Measurements from ENCODE around the gene MAST4. TPM values are rescaled to one million over a fixed set of nuclear protein-coding genes. Genes with fewer than 3 reads are reported as not detected.
A peak's percentile ranks its signal among the peaks of the same experiment; 100 is the strongest.

The MAST4 gene
- total and polyA plus RNA-seq, 4 donors, result 3.7 to 9.5 (median 6.5) TPM

GRCh38 chr5:67045816-67046740, 449.9 kb downstream of the MAST4 start:
- Histone ChIP-seq H3K4me1 (ENCODE audit: control insufficient read depth in 4 of 4, insufficient read depth in 4 of 4, low read length in 3 of 4) (peaks cover 6 to 46% (median 27%) of the 10 kb centered on the region in 4 donors), H3K9ac (ENCODE audit: low read depth in 1 of 2, low read length in 2 of 2) (no peak overlapping the region), H3K9me3 (ENCODE audit: control insufficient read depth in 4 of 4, low read length in 3 of 4) (no peaks in the 10 kb centered on the region), H3K36me3 (ENCODE audit: control insufficient read depth in 4 of 4, insufficient read depth in 3 of 4, low read depth in 1 of 4, low read length in 3 of 4) (peaks cover 0 to 2% (median 0%) of the 10 kb centered on the region in 4 donors), H3K4me3 (ENCODE audit: low read depth in 1 of 3, low read length in 3 of 3) (no peak overlapping the region), H3K27me3 (ENCODE audit: control insufficient read depth in 4 of 4, insufficient read depth in 4 of 4, low read length in 3 of 4) (no peaks in the 10 kb centered on the region), H3K27ac (ENCODE audit: low read depth in 1 of 2, low read length in 2 of 2) (no peak overlapping the region)
- WGBS, result 94% methylated on average over 6 of the region's 6 CpGs
- no peak for DNase-seq (ENCODE audit: low spot score)
- TF ChIP-seq RXRA (IDR thresholded peaks at IDR 0.05) (no peak), FOXA1 (IDR thresholded peaks at IDR 0.05) (no peak), RAD21 (IDR thresholded peaks at IDR 0.05) (no peak), ATF3 (IDR thresholded peaks at IDR 0.05) (no peak), SP1 (IDR thresholded peaks at IDR 0.05) (no peak), ZBTB33 (IDR thresholded peaks at IDR 0.05) (no peak), YY1 (IDR thresholded peaks at IDR 0.05) (no peak), GABPA (IDR thresholded peaks at IDR 0.05 in 1 of 2, conservative IDR thresholded peaks at IDR 0.05 in 1 of 2) (no peak), HNF4A (conservative IDR thresholded peaks at IDR 0.05) (no peak), HNF4G (IDR thresholded peaks at IDR 0.05) (no peak), FOXA2 (IDR thresholded peaks at IDR 0.05) (no peak), MAX (IDR thresholded peaks at IDR 0.05) (no peak), NR2F2 (IDR thresholded peaks at IDR 0.05) (no peak)

GRCh38 chr5:67047160-67047559, 451.0 kb downstream of the MAST4 start:
- no peak for DNase-seq (ENCODE audit: low spot score)
- H3K27ac ChIP-seq (ENCODE audit: low read depth in 1 of 2, low read length in 2 of 2), result no peak overlapping the region
- H3K27me3 ChIP-seq (ENCODE audit: control insufficient read depth in 4 of 4, insufficient read depth in 4 of 4, low read length in 3 of 4), result no peaks in the 10 kb centered on the region
- peaks cover 0 to 2% (median 0%) of the 10 kb centered on the region in 4 donors for H3K36me3 ChIP-seq (ENCODE audit: control insufficient read depth in 4 of 4, insufficient read depth in 3 of 4, low read depth in 1 of 4, low read length in 3 of 4)
- peaks cover 6 to 43% (median 26%) of the 10 kb centered on the region in 4 donors for H3K4me1 ChIP-seq (ENCODE audit: control insufficient read depth in 4 of 4, insufficient read depth in 4 of 4, low read length in 3 of 4)
- WGBS, result 40% methylated on average over 1 of the region's 1 CpG
- TF ChIP-seq MAX (IDR thresholded peaks at IDR 0.05) (peak; percentile 57), GABPA (IDR thresholded peaks at IDR 0.05 in 1 of 2, conservative IDR thresholded peaks at IDR 0.05 in 1 of 2) (no peak), HNF4A (conservative IDR thresholded peaks at IDR 0.05) (peak; percentile 43 to 51), YY1 (IDR thresholded peaks at IDR 0.05) (peak; percentile 14), TAF1 (conservative IDR thresholded peaks at IDR 0.05) (no peak), RAD21 (IDR thresholded peaks at IDR 0.05) (peak in 1 of 2 donors; percentile 30)
- no peaks in the 10 kb centered on the region for H3K9me3 ChIP-seq (ENCODE audit: control insufficient read depth in 4 of 4, low read length in 3 of 4)
- no peak overlapping the region for H3K4me3 ChIP-seq (ENCODE audit: low read depth in 1 of 3, low read length in 3 of 3)
- no peak overlapping the region for H3K9ac ChIP-seq (ENCODE audit: low read depth in 1 of 2, low read length in 2 of 2)

GRCh38 chr5:67047616-67048015, 451.4 kb downstream of the MAST4 start:
- Histone ChIP-seq H3K4me1 (ENCODE audit: control insufficient read depth in 4 of 4, insufficient read depth in 4 of 4, low read length in 3 of 4) (peaks cover 5 to 39% (median 22%) of the 10 kb centered on the region in 4 donors), H3K9ac (ENCODE audit: low read depth in 1 of 2, low read length in 2 of 2) (no peak overlapping the region), H3K4me3 (ENCODE audit: low read depth in 1 of 3, low read length in 3 of 3) (no peak overlapping the region), H3K9me3 (ENCODE audit: control insufficient read depth in 4 of 4, low read length in 3 of 4) (no peaks in the 10 kb centered on the region), H3K36me3 (ENCODE audit: control insufficient read depth in 4 of 4, insufficient read depth in 3 of 4, low read depth in 1 of 4, low read length in 3 of 4) (peaks cover 0 to 2% (median 0%) of the 10 kb centered on the region in 4 donors), H3K27me3 (ENCODE audit: control insufficient read depth in 4 of 4, insufficient read depth in 4 of 4, low read length in 3 of 4) (no peaks in the 10 kb centered on the region), H3K27ac (ENCODE audit: low read depth in 1 of 2, low read length in 2 of 2) (no peak overlapping the region)
- WGBS, result 90% methylated on average over 2 of the region's 2 CpGs
- TF ChIP-seq NR2F2 (IDR thresholded peaks at IDR 0.05) (no peak), ATF3 (IDR thresholded peaks at IDR 0.05) (no peak), MAX (IDR thresholded peaks at IDR 0.05) (no peak), GABPA (IDR thresholded peaks at IDR 0.05 in 1 of 2, conservative IDR thresholded peaks at IDR 0.05 in 1 of 2) (no peak), FOXA1 (IDR thresholded peaks at IDR 0.05) (no peak), FOXA2 (IDR thresholded peaks at IDR 0.05) (no peak), ZBTB33 (IDR thresholded peaks at IDR 0.05) (no peak), RAD21 (IDR thresholded peaks at IDR 0.05) (no peak), JUND (IDR thresholded peaks at IDR 0.05) (no peak), TAF1 (conservative IDR thresholded peaks at IDR 0.05) (no peak)
- no peak for DNase-seq (ENCODE audit: low spot score)

Data from liver (tissue), 9 donors.